Esophagus squamous epithelium (tissue), 5 donors: ENCODE measurements around the gene DNAH2. TPM values are rescaled to one million over a fixed set of nuclear protein-coding genes. Genes with fewer than 3 reads are reported as not detected.
"Not testable (repeated sequence)": the region's sequence is repeated elsewhere in the genome, so short reads cannot be mapped to it uniquely, and the experiment has no call there.

ENCODE experiments used
- DNase-seq: peaks from one replicate; lab custom pipeline; 2025; lab: John Stamatoyannopoulos, UW
- H3K27ac ChIP-seq, 4 donors: fragments of 200-600 bp; sonication (generic); one replicate each; pipeline ENCODE4 v1.5.1; 2016 to 2019; ENCODE audit warnings: mild to moderate bottlenecking in 1 of 4
- H3K27me3 ChIP-seq, 4 donors: fragments of 200-600 bp; sonication (generic); 1 replicate in 3 of 4; 2 replicates in 1 of 4; pipeline versions ENCODE4 v1.5.1 to v1.6.0; 2017 to 2021; ENCODE audit warnings: antibody characterized with exemption in 1 of 4
- H3K36me3 ChIP-seq, 3 donors: fragments of 200-600 bp; sonication (generic); one replicate each; pipeline ENCODE4 v1.5.1; 2016 to 2019
- H3K4me1 ChIP-seq, 3 donors: fragments of 200-600 bp; sonication (generic); one replicate each; pipeline ENCODE4 v1.5.1; 2017 to 2019
- H3K4me3 ChIP-seq, 4 donors: fragments of 200-600 bp; sonication (generic); 1 replicate in 3 of 4; 2 replicates in 1 of 4; pipeline ENCODE4 v1.5.1; 2016 to 2019; ENCODE audit warnings: mild to moderate bottlenecking in 2 of 4, moderate library complexity in 1 of 4
- H3K9me3 ChIP-seq, 3 donors: fragments of 200-600 bp; sonication (generic); one replicate each; pipeline ENCODE4 v1.5.1; 2016 to 2019
- CTCF ChIP-seq, 6 experiments: fragments of 450-650 bp in 4 of 6; fragments of 200-600 bp in 2 of 6; sonication (generic) in 2 of 6; IDR thresholded peaks; one replicate each; pipeline ENCODE4 v1.5.1; 2016 to 2019; ENCODE audit warnings: antibody characterized with exemption in 6 of 6, mild to moderate bottlenecking in 4 of 6, moderate library complexity in 4 of 6
- POLR2A ChIP-seq, 4 donors: fragments of 450-650 bp; IDR thresholded peaks; one replicate each; pipeline ENCODE4 v1.6.1; 2017; ENCODE audit warnings: antibody characterized with exemption in 4 of 4, mild to moderate bottlenecking in 4 of 4, moderate library complexity in 3 of 4
- WGBS, 2 donors: methylation state at CpG; one replicate each; pipeline ENCODE4 v1.1.5; 2018; 5-methylcytosine and 5-hydroxymethylcytosine counted together
- intact Hi-C: fragments of 100-400 bp; cut with DNase I; formaldehyde crosslinking; loops from one replicate; pipeline ENCODE4 v1.15.0; 2022
- total RNA-seq, 4 donors: library from RNA; depleted of rRNA; stranded (reverse); fragments of >200 nt; gene quantifications; one replicate each; pipeline ENCODE4 v1.1.0, GENCODE V29; 2016
- donor health status: DM: yes; HTN: yes; CAD: no.

DNAH2 gene
- total RNA-seq, 4 donors from 2014 or later, result under 0.01 to 0.04 (median 0.03) TPM; not detected in 1

- Histone ChIP-seq H3K4me1 (peaks cover 0 to 22% (median 4%) of the 10 kb centered on the region in 3 donors), H3K27me3 (peaks cover 0 to 61% (median 0%) of the 10 kb centered on the region in 4 donors), H3K27ac (no peak overlapping the region), H3K4me3 (no peak overlapping the region), H3K36me3 (no peaks in the 10 kb centered on the region), H3K9me3 (no peaks in the 10 kb centered on the region)
- no peak for DNase-seq
- TF ChIP-seq CTCF (IDR thresholded peaks at IDR 0.05) (no peak), POLR2A (IDR thresholded peaks at IDR 0.05) (no peak)
- intact Hi-C loops, result no loop called here
- WGBS, 2 donors, result 92 to 93% methylated on average over 11 to 17 of the region's 21 CpGs
These were observed 89.7 kb downstream of the DNAH2 start for GRCh38 chr17:7807206-7807605.

GRCh38 chr17:7809086-7809790 lies 91.7 kb downstream of the DNAH2 start:
- no peak for DNase-seq
- TF ChIP-seq CTCF (IDR thresholded peaks at IDR 0.05) (no peak), POLR2A (IDR thresholded peaks at IDR 0.05) (no peak)
- Histone ChIP-seq H3K27me3 (peaks cover 0 to 50% (median 0%) of the 10 kb centered on the region in 4 donors), H3K27ac (no peak overlapping the region), H3K4me1 (peaks cover 0 to 15% (median 1%) of the 10 kb centered on the region in 3 donors), H3K9me3 (no peaks in the 10 kb centered on the region), H3K4me3 (no peak overlapping the region), H3K36me3 (no peaks in the 10 kb centered on the region)
- intact Hi-C loops, result no loop called here
- WGBS, 2 donors, result 17 to 41% methylated on average over 11 of the region's 11 CpGs

- not testable (repeated sequence) for H3K9me3 ChIP-seq, DNase-seq, H3K27ac ChIP-seq, H3K36me3 ChIP-seq, H3K4me3 ChIP-seq
- WGBS, 2 donors, result 52 to 60% methylated on average over 7 to 9 of the region's 9 CpGs
- Histone ChIP-seq H3K27me3 (peaks cover 0 to 44% (median 0%) of the 10 kb centered on the region in 4 donors), H3K4me1 (peaks cover 0 to 12% (median 0%) of the 10 kb centered on the region in 3 donors)
- intact Hi-C loops, result loop anchor here (10.0 kb wide), 1 partner anchor 65 kb away; no protein-coding TSS in a partner anchor
These were observed 92.3 kb downstream of the DNAH2 start for GRCh38 chr17:7809791-7810343.

GRCh38 chr17:7811251-7811650 lies 93.7 kb downstream of the DNAH2 start:
- TF ChIP-seq CTCF (IDR thresholded peaks at IDR 0.05), result no peak
- Histone ChIP-seq H3K27me3 (peaks cover 0 to 38% (median 0%) of the 10 kb centered on the region in 4 donors), H3K36me3 (no peaks in the 10 kb centered on the region), H3K4me1 (peaks cover 0 to 17% (median 0%) of the 10 kb centered on the region in 3 donors), H3K4me3 (no peak overlapping the region), H3K27ac (no peak overlapping the region), H3K9me3 (no peaks in the 10 kb centered on the region)
- intact Hi-C loops, result loop anchor here (10.0 kb wide), 1 partner anchor 66 kb away; no protein-coding TSS in a partner anchor
- 67 to 76% methylated on average over 3 of the region's 3 CpGs for WGBS, 2 donors
- no peak for DNase-seq

GRCh38 chr17:7814969-7815368 lies 97.4 kb downstream of the DNAH2 start:
- TF ChIP-seq CTCF (IDR thresholded peaks at IDR 0.05), result no peak
- TF ChIP-seq POLR2A (IDR thresholded peaks at IDR 0.05), result no peak
- 83 to 85% methylated on average over 5 of the region's 5 CpGs for WGBS, 2 donors
- Histone ChIP-seq H3K36me3 (no peaks in the 10 kb centered on the region), H3K4me3 (no peak overlapping the region), H3K4me1 (peaks cover 0 to 4% (median 0%) of the 10 kb centered on the region in 3 donors), H3K27me3 (peaks cover 0 to 16% (median 0%) of the 10 kb centered on the region in 4 donors), H3K27ac (no peak overlapping the region), H3K9me3 (no peaks in the 10 kb centered on the region)
- no peak for DNase-seq
- intact Hi-C loops, result loop anchor here (10.0 kb wide), 1 partner anchor 70 kb away; no protein-coding TSS in a partner anchor
